HG02973 (cell line): ENCODE measurements around the gene UCN.
"Not testable (repeated sequence)": the region's sequence is repeated elsewhere in the genome, so short reads cannot be mapped to it uniquely, and the experiment has no call there.

Experiments
- ATAC-seq: cut with Tn5 transposase; IDR thresholded peaks from one replicate; pipeline ENCODE4 v1.9.1; 2021; ENCODE audit warnings: moderate library complexity; ENCODE audit not compliant: unreplicated experiment

The UCN gene

DNA sequence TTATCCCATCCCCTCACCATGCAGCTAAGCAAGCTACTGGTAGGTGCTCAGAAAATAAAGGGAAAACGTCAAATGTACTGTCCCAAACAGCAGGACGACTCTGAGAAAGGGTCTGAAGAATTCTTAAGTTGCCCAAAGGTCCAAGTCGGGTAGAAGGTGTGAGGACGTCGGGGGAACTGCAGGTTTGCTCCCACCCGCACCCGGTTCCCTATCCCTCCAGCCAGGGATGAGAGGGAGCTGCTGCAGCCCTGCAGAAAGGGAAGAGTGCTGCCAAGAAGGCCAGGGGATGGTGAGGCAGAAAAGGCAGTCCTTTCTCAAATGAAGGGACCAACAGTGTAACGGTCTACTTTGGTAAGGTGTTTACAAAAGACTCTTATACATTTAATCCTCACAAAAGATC lies 6.9 kb upstream of the UCN start:
- no peak for ATAC-seq

- ATAC-seq, result no peak
Observed at GRCh38 chr2:27314709-27315108, 6.5 kb upstream of the UCN start.

DNA sequence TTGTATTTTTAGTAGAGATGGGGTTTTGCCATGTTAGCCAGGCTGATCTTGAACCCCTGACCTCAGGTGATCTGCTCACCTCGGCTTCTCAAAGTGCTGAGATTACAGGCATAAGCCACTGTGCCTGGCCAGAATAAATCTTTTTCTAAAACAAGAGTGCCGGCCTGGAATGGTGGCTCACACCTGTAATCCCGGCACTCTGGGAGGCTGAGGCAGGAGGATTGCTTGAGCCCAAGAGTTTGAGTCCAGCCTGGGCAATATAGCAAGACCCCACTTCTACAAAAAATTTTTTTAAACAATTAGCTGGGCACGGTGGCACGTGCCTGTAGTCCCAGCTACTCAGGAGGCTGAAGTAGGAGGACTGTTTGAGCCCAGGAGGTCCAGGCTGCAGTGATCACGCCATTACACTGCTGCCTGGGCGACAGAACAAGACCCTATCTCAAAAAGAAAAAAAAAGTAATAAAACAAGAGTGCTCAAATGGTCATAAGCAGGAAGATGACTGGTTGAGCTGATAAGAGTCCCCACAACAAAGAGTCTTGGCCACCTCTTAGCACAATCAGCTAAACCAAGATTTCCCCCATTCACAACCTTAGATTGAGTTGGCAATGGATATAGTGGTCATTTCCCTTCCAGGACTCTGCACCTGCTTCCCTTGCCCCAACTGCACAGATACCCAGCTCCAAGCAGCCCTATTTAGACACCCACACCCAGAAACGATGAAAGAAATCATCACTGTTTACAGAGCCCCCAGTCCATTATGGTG lies 5.8 kb upstream of the UCN start:
- ATAC-seq, result no peak

DNA sequence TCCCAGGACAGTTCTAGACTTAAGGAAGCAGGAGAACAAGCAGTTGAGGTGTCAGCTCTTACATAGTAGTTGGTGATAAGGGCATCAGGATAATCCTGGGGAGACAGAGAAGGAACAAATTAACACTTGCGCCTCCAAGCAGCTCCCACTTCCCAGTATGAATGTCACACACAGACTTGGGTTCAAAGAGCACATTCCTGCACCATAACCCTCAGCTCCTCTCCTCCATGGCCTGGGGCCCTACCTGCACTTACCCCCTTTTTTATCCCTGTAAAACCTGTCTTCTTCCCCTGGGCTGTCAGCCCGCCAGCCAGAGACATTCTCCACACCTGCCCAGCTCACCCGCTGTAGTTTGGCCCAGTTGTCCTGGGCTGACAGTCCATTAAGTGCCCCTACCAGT lies 3.9 kb upstream of the UCN start:
- no peak for ATAC-seq

DNA sequence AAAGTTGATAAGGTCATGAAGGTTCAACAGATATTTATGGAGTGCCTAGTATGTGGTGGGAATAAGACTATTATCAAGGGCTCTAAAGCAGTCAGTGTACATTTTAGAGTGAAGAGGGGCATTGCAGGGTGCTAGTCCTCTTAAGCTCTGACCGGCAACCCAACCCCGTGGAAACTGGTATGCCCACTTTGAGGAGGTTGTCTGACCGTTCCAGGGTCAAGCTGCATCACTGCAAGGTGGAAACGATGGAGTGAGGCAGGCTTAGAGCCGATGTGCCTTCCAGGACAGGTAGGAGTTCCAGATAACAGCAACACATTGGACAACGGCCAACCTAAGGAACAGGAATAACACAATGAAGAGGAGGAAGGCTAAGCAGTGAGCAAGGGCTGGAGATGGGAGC lies 1.4 kb upstream of the UCN start:
- no peak for ATAC-seq

- no peak for ATAC-seq
Observed at GRCh38 chr2:27307545-27308358, 493 bp downstream of the UCN start.

- ATAC-seq, result no peak
Observed at GRCh38 chr2:27307287-27307544, 1.0 kb downstream of the UCN start.

- no peak for ATAC-seq
Observed at GRCh38 chr2:27306573-27307286, 1.5 kb downstream of the UCN start.

GRCh38 chr2:27306136-27306535 lies 2.1 kb downstream of the UCN start:
- ATAC-seq, result no peak

DNA sequence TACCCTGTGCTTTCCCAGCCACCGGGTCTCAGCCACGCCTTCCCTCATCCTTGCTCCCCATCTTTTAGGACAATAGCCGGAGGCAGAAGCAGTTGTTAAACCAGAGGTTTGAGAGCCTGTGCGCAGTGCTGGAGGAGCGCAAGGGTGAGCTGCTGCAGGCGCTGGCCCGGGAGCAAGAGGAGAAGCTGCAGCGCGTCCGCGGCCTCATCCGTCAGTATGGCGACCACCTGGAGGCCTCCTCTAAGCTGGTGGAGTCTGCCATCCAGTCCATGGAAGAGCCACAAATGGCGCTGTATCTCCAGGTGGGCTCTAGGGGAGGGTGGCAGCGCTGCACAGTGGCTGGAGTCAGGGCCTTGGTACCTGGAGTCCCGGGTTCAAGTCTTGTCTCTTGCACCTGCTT lies 2.7 kb downstream of the UCN start:
- ATAC-seq, result no peak

- no peak for ATAC-seq
Observed at GRCh38 chr2:27304488-27305240, 3.6 kb downstream of the UCN start.

GRCh38 chr2:27303093-27304025 lies 4.9 kb downstream of the UCN start:
- no peak for ATAC-seq

DNA sequence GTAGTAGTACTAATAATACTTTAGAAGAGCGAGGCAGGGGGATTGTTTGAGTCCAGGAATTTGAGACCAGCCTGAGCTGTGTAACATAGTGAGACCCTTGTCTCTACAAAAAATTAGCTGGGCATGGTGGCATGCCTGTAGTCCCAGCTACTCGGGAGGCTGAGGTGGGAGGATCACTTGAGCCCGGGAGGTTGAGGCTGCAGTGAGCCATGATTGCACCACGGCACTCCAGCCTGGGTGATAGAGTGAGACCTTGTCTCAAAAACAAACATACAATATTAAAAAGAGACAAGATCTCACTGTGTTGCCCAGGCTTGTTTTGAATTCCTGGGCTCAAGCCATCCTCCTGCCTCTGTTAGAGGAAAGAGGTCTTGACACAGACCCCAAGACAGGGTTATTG lies 7.6 kb downstream of the UCN start:
- not testable (repeated sequence) for ATAC-seq

GRCh38 chr2:27298391-27299080 lies 9.7 kb downstream of the UCN start:
- ATAC-seq, result no peak

DNA sequence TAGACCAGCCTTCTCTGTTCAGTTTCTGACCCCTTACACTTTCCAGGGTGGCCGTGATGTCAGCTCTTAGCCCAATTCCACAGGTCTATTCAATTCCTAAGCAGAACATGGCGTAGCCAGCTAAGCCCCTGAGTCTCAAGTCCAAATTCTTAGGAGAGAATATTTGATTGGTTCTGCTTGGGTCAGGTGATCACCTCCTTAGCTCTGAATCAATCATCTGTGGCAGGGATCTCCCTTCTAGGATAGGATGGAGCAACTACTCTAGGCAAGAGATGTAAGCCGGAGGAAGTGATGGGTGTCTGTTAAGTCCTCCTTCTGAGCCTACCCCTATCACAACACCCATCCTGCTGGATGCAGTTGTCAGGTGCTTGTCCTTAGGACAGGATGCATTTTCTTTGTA lies 11.1 kb downstream of the UCN start:
- no peak for ATAC-seq

DNA sequence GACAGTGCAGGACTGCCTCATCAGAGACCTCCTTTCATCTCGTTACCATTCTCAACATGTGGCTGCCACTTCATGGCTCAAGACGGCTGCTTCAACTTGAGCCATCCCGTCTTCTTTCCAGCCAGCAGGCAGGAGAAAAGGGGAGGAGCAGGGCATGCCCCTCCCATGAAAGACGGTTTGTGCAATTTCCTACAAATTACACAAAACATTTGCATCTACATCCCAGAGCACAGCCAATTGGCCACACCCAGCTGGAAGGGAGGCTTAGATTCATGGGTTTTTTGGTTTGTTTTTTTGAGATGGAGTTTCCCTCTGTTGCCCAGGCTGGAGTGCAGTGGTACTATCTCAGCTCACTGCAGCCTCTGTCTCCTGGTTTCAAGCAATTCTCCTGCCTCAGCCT lies 11.8 kb downstream of the UCN start:
- ATAC-seq, result no peak

- ATAC-seq, result no peak
Observed at GRCh38 chr2:27294928-27295327, 13.3 kb downstream of the UCN start.

DNA sequence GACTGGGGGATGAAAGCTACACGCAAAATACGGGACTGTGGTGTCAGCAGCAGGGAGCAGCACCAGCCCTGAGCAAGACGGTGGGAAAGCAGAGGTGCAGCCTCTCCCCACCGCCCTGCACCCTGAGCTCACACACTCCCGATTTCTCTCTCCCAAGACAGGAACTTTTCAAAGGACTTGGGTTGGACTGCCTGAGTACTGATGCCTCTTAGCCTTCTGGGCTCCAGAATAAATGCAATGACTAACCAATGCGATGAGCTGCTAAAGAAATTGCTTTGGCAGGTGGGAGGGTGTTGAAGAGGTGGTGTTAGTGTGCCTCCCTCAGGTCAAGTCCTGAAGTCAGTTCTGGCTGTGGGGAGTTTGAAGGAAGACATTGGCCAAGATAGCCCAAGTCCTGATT lies 16.4 kb downstream of the UCN start:
- ATAC-seq, result no peak

- ATAC-seq, result no peak
Observed at GRCh38 chr2:27290549-27290948, 17.7 kb downstream of the UCN start.

GRCh38 chr2:27288610-27289009 lies 19.6 kb downstream of the UCN start:
- ATAC-seq, result no peak
